GM04504 (cell line): Measurements from ENCODE around the gene DIO3.
A peak's percentile ranks its signal among the peaks of the same experiment; 100 is the strongest.

Experiments
- DNase-seq: peaks from one replicate; pipeline ENCODE4 v3.0.0-alpha.2; 2012; ENCODE audit warnings: low read depth

Gene DIO3

GRCh38 chr14:101583006-101583714 is 21.9 kb downstream of the DIO3 start:
- no peak for DNase-seq

DNA sequence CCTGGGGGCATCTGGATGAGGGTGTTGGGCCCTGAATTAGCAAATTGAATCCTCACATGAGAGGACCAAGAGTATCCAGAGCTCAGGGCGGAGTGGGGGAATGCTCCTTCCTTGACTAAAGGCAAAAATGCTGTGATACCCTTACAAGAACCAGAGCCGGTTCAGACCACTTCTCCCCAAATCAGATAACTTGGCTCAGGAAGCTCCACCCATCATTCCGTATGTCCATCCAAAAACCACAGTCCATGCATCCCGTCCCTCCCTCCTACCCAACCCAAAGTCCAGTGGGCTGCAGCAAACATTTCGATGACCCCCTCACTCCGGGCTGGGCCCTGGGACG is 22.4 kb downstream of the DIO3 start:
- DNase-seq = no peak

DNA sequence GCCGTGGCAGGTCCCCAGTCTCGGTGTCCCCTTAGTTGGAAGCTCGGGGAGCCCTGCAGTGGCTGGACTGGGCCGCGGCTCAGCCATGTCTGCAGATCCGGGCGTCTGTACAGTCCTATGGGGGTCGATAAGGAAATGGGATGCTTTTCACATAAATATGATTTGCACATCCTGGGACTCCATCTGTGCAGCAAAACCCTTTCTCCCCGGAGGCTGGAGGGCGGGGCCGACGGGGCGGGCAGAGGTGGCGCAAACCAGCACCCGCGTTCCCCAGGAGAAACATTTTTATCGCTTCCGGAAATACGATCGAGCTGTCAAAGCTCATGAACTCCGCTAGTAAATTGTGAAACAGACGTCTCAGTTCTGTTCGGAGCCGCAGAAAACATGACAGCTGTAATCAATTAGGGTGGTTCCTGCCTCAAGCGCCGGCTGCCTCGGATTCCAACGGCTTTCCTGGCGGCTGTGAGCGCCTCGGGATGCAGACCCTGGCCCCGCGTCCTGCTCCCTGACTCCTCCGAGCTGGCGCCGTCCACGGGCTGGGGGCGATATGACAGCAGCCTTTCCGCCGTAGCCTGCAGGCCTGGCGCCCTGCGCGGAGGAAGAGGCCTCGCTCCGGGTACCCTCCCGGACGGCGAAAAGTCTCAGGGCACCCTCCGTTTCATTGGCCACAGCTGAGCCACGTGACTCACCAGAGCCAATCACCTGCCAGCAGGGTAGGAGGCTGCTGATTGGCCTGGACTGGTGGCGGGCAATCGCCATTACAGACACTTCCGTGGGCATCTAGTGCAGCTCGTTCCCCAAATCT is 23.0 kb downstream of the DIO3 start:
- peak; percentile 52 for DNase-seq

DNA sequence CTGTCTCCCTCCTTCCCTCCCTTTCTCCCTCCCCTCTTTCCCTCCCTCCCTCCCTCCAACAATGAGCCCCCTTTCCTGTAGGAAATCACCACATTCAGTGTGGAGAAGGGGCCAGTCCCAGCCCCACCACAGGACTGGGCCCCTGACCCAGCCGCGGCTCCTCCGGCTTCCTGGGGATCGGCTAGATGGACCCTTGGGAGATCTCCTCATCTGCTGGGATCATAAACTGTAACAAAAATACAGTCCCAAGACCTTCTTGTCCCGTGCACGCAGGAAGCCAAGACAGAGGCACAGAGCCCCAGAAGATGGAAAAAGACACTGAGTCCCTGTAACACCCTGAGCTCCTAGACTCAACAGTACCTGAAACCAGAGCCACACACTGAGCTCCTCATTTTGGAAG is 23.9 kb downstream of the DIO3 start:
- no peak for DNase-seq

DNA sequence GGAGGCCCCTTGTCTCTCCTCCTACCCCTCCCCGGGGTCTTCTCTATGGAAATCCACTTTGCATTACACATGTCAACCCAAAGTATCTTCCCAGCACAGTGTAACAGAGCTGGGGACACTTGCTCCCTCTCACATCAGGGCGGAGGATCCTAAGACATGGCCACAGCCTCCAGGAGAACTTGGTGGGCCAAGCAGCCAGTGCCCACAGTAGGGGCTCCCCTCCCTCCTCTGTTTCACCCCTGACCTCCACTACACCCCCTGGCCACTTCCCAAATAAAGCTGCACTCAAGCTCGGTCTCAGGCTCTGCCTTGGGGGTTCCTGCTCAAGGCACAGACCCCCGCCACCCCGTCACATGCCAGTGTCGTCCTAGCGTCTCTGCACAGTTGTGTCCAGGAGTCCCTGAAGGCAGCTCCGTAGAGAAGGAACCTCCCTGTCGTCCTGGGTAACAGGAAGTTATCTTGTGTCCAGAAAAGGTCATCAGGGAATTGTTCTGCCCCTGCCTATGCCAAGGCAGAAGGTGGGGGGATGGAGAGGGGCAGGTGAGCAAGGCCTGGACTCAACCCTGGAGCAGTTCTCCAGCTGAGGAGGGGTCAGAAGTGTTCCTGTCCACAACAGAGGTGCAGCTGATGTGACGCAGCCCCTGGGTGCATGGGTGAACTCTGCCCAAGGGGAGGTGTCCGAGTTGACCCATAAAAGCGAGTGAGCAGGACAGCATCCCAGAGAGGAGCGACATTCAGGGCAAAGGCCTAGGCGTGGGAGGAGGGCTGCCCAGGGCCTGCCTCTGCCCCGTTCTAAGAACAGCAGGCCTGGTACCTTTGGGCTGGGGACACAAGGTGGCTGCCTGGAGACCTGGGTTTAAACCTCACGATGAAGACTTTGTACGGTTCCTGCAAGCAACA is 25.5 kb downstream of the DIO3 start:
- DNase-seq = no peak

DNA sequence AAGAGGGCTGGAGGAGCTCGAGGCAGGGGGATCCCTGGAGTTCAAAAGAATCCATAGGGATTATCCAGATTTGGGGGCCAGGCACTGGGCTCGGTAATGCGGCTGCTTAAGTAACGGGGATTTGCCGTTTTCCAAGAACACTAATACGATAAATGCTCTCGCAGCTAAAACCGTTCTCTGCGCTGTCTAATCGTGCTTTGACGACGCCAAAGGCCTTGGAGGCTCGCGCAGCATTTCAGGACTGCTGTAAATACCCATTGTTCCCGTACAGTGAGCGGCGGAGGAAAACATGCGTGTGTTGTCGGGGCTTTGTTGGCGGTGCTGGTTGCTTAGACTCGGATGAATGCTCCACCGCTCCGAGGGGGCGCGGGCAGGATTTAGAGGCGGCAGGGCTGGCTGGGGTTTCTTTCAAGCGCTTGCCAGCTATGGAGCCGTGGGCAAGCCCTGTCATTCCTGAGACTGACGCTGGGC is 26.2 kb downstream of the DIO3 start:
- no peak for DNase-seq

DNA sequence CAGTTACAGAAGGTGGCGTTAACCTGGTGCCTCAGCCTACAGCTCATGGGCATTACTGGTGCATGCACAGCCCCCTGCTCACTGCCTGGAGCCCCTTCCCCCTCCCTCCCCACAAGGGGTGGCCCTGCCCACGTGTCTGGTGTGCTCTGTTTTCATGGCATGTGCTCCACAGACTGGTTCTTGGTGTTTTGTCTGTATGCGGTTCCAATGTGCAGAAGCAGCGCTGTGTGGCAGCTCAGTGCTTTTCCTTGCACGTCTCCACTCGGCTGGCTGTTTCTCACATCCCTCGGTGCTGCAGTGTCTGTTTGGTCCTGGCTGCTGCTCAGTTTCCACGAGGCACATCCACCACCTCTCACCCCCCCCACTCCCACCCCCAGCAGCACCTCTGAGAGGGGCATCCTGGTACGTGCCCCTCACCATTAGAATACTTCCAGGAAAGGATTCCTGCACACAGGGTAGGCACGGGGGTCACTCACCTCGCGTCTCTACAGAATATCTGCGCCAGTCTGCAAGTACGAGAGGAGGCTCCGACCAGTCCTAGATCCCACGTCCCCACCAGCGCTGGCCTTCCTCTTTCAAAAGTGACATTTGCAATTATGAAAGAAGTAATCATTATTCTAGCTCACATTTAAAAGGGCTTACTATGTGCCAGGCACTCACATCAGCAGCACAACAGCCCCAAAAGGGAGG is 27.1 kb downstream of the DIO3 start:
- DNase-seq = no peak

DNA sequence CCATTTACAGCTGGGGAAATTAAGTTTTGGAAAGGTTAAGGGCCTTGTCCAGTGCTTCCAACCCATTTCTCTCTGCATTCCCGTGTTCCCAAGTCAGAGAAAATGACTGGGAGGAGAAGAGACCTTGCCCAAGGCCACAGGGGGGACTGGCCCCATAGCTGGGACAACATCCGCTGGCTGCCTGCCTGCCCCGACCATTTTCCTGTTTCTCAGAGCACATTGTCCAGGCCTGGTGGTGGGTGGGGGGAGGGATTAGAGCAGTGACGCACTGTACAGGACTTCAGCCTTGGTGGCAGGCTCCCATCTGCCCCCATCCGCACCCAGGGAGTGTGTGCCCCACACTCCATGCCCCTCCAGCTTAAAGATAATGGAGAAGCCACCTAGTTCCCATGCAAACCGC is 27.7 kb downstream of the DIO3 start:
- no peak for DNase-seq

- no peak for DNase-seq
Measured at GRCh38 chr14:101589486-101590015, 28.3 kb downstream of the DIO3 start.

DNA sequence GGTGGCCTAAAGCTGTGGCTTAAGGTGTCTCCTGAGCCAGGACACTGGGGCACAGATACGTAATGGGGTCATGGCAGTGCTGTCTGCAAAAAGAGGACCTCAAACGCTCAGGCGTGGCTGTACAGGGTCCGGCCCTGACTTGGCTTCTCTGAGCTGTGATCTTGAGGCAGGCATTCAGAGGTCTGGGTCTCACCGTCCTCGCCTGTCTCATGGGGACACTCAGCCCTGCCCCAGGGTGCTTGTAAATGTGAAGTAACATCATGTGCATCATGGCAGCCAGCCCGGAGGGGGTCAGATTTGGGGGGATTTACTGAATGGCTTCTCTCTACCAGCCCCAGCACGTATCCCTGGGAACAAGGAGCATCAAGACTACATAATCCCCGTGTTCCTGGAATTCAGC is 28.8 kb downstream of the DIO3 start:
- no peak for DNase-seq

- DNase-seq = no peak
Measured at GRCh38 chr14:101590616-101591015, 29.3 kb downstream of the DIO3 start.

DNA sequence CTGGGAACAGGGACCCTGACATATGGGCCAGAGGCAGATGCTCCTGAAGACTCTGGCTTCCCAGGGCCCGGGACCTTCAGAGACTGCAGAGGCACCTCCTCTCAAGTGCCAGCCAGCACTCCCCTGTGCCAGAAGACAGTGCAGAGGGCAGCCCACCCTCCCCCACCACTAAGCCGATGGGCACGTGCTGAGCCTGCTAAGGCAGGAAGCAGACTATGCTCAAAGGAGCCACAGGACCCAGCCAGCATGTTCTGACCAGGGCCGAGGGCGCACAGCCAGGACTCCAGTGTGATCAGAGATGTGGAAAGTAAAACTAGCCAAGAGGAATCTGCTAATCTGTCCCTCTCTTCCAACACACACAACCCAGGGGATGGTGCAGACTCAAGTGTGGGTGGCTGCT is 29.8 kb downstream of the DIO3 start:
- no peak for DNase-seq

GRCh38 chr14:101591582-101591981 is 30.3 kb downstream of the DIO3 start:
- no peak for DNase-seq

DNA sequence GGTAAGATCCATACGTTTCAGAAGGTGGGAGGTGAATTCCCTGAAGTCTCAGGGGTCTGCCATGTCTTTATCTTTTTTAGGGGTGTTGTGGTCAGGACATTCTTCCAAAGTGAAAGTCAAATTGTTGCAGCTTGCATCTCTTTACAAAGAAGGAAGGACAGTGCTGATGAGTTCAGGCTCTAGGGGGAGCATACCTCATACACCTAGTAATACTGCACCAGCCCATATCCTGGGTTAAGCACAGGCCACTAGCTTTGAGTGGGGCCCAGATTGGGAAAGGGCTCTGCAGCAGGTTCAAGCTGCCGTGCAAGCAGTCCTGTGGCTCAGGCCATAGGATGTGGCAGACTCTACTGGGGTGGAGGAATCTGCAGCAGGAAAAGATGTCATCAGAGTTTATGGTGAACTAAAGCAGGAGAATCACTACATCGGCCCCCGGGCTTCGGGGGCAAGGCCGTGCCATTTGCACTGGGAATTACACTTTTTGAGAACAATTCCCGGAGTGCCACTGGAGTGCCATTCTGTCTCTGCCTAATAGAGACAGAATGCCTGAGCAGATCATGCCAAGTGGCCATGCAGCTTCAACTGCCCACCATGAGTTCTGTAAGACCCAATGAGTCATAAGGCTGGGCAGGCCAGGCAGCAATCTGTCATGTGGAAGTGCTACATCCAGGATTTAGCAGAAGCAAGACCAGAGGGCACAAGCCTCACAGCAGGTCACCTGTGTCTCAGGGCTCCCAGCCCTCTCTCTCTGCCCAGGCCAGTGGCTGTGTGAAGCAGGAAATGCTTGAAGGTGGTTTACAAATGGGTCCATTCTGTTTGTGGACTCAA is 32.3 kb downstream of the DIO3 start:
- DNase-seq = no peak

DNA sequence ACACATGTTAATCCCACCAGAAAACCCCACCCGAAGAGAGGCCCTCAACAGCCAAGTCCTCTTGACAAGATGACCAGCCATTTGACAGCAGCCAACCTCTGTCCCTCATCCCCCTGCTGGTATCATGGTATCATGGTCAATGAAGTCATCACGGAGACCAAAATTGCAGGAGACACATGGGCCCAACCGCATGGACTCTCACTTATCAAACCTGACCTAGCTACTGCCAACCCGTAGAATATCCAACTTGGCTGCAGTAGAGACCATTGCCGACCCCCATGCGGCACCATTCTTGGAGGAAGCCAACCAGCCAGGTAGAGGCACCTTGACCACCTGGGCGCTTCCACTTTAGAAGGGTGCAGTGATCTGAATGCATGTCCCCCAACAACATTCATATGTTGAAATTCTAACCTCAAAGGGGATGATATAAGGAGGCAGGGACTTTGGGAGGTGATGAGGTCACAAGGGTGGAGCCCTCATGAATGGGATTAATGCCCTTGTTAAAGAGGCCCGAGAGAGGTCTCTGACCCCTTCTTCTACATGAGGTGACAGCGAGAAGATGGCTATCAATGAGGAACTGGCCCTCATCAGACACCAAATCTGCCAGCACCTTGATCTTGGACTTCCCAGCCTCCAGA is 33.3 kb downstream of the DIO3 start:
- no peak for DNase-seq

- DNase-seq = no peak
Measured at GRCh38 chr14:101595349-101595748, 34.1 kb downstream of the DIO3 start.

- no peak for DNase-seq
Measured at GRCh38 chr14:101595887-101596721, 34.8 kb downstream of the DIO3 start.

DNA sequence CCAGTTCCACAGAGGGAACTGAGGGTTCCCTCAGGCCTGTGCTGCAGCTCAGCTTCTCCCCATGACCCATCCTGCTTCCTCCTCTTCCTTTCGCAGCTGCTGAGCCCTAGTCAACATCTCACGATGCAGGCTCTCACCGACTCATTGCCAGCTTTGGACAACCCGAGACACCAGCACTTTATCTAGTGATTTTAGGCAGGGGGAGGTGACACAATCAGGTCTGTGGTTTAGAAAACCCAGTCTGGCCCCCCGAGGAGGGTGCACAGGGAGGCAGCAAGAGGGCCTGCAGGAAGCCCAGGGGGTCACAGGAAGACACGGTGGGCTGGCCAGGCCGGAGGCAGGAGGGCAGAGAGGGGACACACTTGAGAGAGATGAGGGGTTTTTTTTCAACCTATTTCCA is 35.4 kb downstream of the DIO3 start:
- DNase-seq = no peak

DNA sequence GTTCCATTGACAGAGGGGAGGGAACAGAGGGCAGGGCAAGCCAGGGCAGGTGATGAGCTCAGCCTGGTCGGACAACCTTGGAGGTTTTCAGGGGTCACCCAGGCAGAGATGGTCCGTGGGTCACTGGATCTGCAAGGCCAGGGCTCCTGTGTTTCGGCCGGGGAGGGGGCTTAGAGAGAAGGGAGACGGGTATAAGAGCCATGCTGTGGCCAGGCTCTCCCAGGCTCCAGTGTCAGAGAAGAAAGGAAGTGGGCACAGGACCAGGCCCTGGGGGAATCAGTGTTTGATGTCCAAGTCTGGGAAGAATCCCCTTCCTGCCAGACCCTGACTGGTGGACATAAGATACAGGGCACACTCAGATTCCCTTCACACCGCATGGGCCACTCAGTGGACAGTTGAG is 36.9 kb downstream of the DIO3 start:
- DNase-seq = no peak
